ENCODE measurements around the gene FER. TPM values are rescaled to one million over a fixed set of nuclear protein-coding genes. Genes with fewer than 3 reads are reported as not detected.
"Not testable (repeated sequence)": the region's sequence is repeated elsewhere in the genome, so short reads cannot be mapped to it uniquely, and the experiment has no call there.

FER gene
- total RNA-seq, 1 experiment from 2014 or later: 19.4 TPM

- intact Hi-C loops (cut with micrococcal nuclease): no loop called here
- POLR2A ChIA-PET (ENCODE audit: unreplicated experiment): no interaction called here
Observed at GRCh38 chr5:109049565-109049964, 301.9 kb downstream of the FER start.

GRCh38 chr5:109050321-109050720 lies 302.6 kb downstream of the FER start:
- POLR2A ChIA-PET (ENCODE audit: unreplicated experiment); H3K9ac ChIP-seq (ENCODE audit: low read length); H4K20me1 ChIP-seq (ENCODE audit: low read length); CTCF ChIA-PET; BruUV-seq (replicated peaks); H3K9me3 ChIP-seq (ENCODE audit: low read length); H3K4me1 ChIP-seq (ENCODE audit: insufficient read depth, low read length); H3K27ac ChIP-seq (ENCODE audit: low read length); DNase-seq; H3K9me2 ChIP-seq (replicated peaks; ENCODE audit: low read length); H3K27me3 ChIP-seq (ENCODE audit: low read length); H3K4me3 ChIP-seq (ENCODE audit: low read length); H3K4me2 ChIP-seq (ENCODE audit: low read length); H3K36me3 ChIP-seq (ENCODE audit: low read depth, low read length); H2AFZ ChIP-seq (ENCODE audit: low read length); intact Hi-C loops (cut with micrococcal nuclease); H3K79me2 ChIP-seq (ENCODE audit: low read length); H3F3A ChIP-seq (ENCODE audit: low read length, unreplicated experiment): not testable (repeated sequence)
- peak; percentile 48 for ATAC-seq

More at GRCh38 chr5:109049565-109049964, 301.9 kb downstream of the FER start:
- no peak overlapping the region for H3K4me3 ChIP-seq (ENCODE audit: low read length)
- no peaks in the 10 kb centered on the region for H3K79me2 ChIP-seq (ENCODE audit: low read length)
- DNase-seq: no peak
- no peak overlapping the region for H2AFZ ChIP-seq (ENCODE audit: low read length)
- ATAC-seq: no peak; the same call in 1 of the 2 replicates
- H3K9me3 ChIP-seq (ENCODE audit: low read length): no peaks in the 10 kb centered on the region
- H3K9ac ChIP-seq (ENCODE audit: low read length): no peak overlapping the region
- no peaks in the 10 kb centered on the region for H3F3A ChIP-seq (ENCODE audit: low read length, unreplicated experiment)
- TF ChIP-seq EZH2 (IDR thresholded peaks at IDR 0.05; ENCODE audit: low read length, unreplicated experiment): no peak
- TF ChIP-seq CTCF (conservative IDR thresholded peaks at IDR 0.05; ENCODE audit: low read depth, low read length): no peak
- no peak for TF ChIP-seq EZH2phosphoT487 (IDR thresholded peaks at IDR 0.05; ENCODE audit: borderline replicate concordance, low read length)
- no peaks in the 10 kb centered on the region for H3K27me3 ChIP-seq (ENCODE audit: low read length)
- H3K4me2 ChIP-seq (ENCODE audit: low read length): no peak overlapping the region
- no peaks in the 10 kb centered on the region for H3K36me3 ChIP-seq (ENCODE audit: low read depth, low read length)
- no peaks in the 10 kb centered on the region for H4K20me1 ChIP-seq (ENCODE audit: low read length)
- BruUV-seq (replicated peaks): no TSS peak
- H3K9me2 ChIP-seq (replicated peaks; ENCODE audit: low read length): no peaks in the 10 kb centered on the region
- no peak overlapping the region for H3K27ac ChIP-seq (ENCODE audit: low read length)
- CTCF ChIA-PET: no interaction called here
- no peaks in the 10 kb centered on the region for H3K4me1 ChIP-seq (ENCODE audit: insufficient read depth, low read length)

DNA sequence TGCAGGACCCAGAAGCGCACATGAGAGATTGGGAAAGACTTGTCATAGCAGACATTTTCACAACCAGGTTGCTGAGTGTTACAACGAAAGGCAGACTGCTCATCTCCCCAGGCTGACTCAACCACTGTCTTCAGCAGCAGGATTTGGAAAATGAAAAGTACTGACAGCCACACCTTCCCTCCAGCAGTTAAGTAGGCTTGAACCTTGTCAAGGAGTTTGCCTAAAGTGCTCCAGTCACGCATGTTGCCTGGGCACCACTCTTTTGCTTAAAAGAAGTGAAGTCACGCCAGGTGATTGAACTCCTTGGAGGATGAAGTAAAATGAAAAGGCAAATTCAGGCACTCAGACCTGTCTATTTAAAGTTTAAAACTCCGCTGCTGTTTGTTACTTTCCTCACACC lies 304.5 kb downstream of the FER start:
- H3K9me2 ChIP-seq (replicated peaks; ENCODE audit: low read length); DNase-seq; ATAC-seq; intact Hi-C loops (cut with micrococcal nuclease); H3K4me3 ChIP-seq (ENCODE audit: low read length); H3F3A ChIP-seq (ENCODE audit: low read length, unreplicated experiment); H3K9me3 ChIP-seq (ENCODE audit: low read length); POLR2A ChIA-PET (ENCODE audit: unreplicated experiment); H3K4me1 ChIP-seq (ENCODE audit: insufficient read depth, low read length); H3K36me3 ChIP-seq (ENCODE audit: low read depth, low read length); H3K9ac ChIP-seq (ENCODE audit: low read length); H2AFZ ChIP-seq (ENCODE audit: low read length); H3K79me2 ChIP-seq (ENCODE audit: low read length); BruUV-seq (replicated peaks); H3K27ac ChIP-seq (ENCODE audit: low read length); H3K27me3 ChIP-seq (ENCODE audit: low read length); CTCF ChIA-PET; H3K4me2 ChIP-seq (ENCODE audit: low read length); H4K20me1 ChIP-seq (ENCODE audit: low read length): not testable (repeated sequence)

- H3K79me2 ChIP-seq (ENCODE audit: low read length): no peaks in the 10 kb centered on the region
- H4K20me1 ChIP-seq (ENCODE audit: low read length): no peaks in the 10 kb centered on the region
- intact Hi-C loops (cut with micrococcal nuclease): no loop called here
- DNase-seq: no peak
- H3K4me1 ChIP-seq (ENCODE audit: insufficient read depth, low read length): no peaks in the 10 kb centered on the region
- no peak for ATAC-seq
- H2AFZ ChIP-seq (ENCODE audit: low read length): no peak overlapping the region
- no peaks in the 10 kb centered on the region for H3K27me3 ChIP-seq (ENCODE audit: low read length)
- H3K9ac ChIP-seq (ENCODE audit: low read length): no peak overlapping the region
- POLR2A ChIA-PET (ENCODE audit: unreplicated experiment): no interaction called here
- TF ChIP-seq EZH2 (IDR thresholded peaks at IDR 0.05; ENCODE audit: low read length, unreplicated experiment) (no peak), CTCF (conservative IDR thresholded peaks at IDR 0.05; ENCODE audit: low read depth, low read length) (no peak), EZH2phosphoT487 (IDR thresholded peaks at IDR 0.05; ENCODE audit: borderline replicate concordance, low read length) (no peak)
- no peaks in the 10 kb centered on the region for H3F3A ChIP-seq (ENCODE audit: low read length, unreplicated experiment)
- no peaks in the 10 kb centered on the region for H3K9me2 ChIP-seq (replicated peaks; ENCODE audit: low read length)
- H3K27ac ChIP-seq (ENCODE audit: low read length): no peak overlapping the region
- H3K36me3 ChIP-seq (ENCODE audit: low read depth, low read length): no peaks in the 10 kb centered on the region
- H3K4me3 ChIP-seq (ENCODE audit: low read length): no peak overlapping the region
- CTCF ChIA-PET: no interaction called here
- no TSS peak for BruUV-seq (replicated peaks)
- H3K4me2 ChIP-seq (ENCODE audit: low read length): no peak overlapping the region
- 0 out of 2 replicates have a peak, but pooled peaks cover 4% of the 10 kb centered on the region for H3K9me3 ChIP-seq (ENCODE audit: low read length)
Observed at GRCh38 chr5:109053995-109054417, 306.3 kb downstream of the FER start.
